Suprapubic skin (tissue), 4 donors: ENCODE measurements around the gene RPS19BP1.

Experiments
- EP300 ChIP-seq: sonication (generic); formaldehyde crosslinking; IDR thresholded peaks from one replicate; pipeline ENCODE4 v1.6.1; 2017; ENCODE audit warnings: antibody characterized with exemption
- POLR2A ChIP-seq, 2 donors: fragments of 450-650 bp; IDR thresholded peaks; one replicate each; pipeline ENCODE4 v1.6.1; 2017; ENCODE audit warnings: antibody characterized with exemption in 2 of 2, mild to moderate bottlenecking in 2 of 2, moderate library complexity in 2 of 2
- POLR2AphosphoS5 ChIP-seq, 3 donors: sonication (generic); formaldehyde crosslinking; IDR thresholded peaks; one replicate each; pipeline ENCODE4 v1.6.1; 2017; ENCODE audit warnings: antibody characterized with exemption in 3 of 3
- TF ChIP-seq, protein P1 (sequence below), 2 donors: fragments of 200-600 bp in 1 of 2; fragments of 450-650 bp in 1 of 2; sonication (generic) in 1 of 2; IDR thresholded peaks; one replicate each; pipeline ENCODE4 v1.5.1; 2016 to 2019; ENCODE audit warnings: antibody characterized with exemption in 2 of 2, mild to moderate bottlenecking in 1 of 2, moderate library complexity in 1 of 2

GRCh38 chr22:39508393-39508792 is 24.2 kb downstream of the RPS19BP1 start:
- TF ChIP-seq POLR2AphosphoS5 (IDR thresholded peaks at IDR 0.05) (no peak), POLR2A (IDR thresholded peaks at IDR 0.05) (no peak), EP300 (no peak)
- TF ChIP-seq, protein P1, sequence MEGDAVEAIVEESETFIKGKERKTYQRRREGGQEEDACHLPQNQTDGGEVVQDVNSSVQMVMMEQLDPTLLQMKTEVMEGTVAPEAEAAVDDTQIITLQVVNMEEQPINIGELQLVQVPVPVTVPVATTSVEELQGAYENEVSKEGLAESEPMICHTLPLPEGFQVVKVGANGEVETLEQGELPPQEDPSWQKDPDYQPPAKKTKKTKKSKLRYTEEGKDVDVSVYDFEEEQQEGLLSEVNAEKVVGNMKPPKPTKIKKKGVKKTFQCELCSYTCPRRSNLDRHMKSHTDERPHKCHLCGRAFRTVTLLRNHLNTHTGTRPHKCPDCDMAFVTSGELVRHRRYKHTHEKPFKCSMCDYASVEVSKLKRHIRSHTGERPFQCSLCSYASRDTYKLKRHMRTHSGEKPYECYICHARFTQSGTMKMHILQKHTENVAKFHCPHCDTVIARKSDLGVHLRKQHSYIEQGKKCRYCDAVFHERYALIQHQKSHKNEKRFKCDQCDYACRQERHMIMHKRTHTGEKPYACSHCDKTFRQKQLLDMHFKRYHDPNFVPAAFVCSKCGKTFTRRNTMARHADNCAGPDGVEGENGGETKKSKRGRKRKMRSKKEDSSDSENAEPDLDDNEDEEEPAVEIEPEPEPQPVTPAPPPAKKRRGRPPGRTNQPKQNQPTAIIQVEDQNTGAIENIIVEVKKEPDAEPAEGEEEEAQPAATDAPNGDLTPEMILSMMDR (IDR thresholded peaks at IDR 0.05), result no peak
